ENCODE results near the gene SYNJ1. TPM values are rescaled to one million over a fixed set of nuclear protein-coding genes. Genes with fewer than 3 reads are reported as not detected.

Gene SYNJ1
- total RNA-seq, 1 donor: 6.2 TPM

DNA sequence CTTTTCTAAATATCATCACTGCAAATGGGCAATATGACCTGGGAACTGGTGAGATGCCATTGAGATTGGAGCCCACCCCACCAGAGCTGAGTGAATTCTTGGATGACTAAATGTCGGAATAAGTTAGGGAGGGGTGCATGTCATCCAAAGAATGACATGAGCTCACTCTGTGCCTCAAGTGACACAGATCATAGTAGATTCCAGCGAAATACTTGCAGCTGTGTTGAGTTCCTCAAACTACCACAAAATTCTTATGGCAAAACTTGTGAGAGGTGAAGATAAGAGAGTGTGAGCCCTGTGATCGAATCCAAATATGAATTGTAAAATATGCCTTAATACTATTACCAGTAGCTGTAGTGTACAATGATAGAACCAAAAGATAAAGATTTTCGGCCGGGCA is 140.2 kb downstream of the SYNJ1 start:
- Histone ChIP-seq H4K20me1 (ENCODE audit: insufficient read depth, low read length) (no peaks in the 10 kb centered on the region), H3K4me2 (ENCODE audit: insufficient read depth, low read length) (no peak overlapping the region), H2AFZ (ENCODE audit: low read length) (no peak overlapping the region), H3K79me2 (ENCODE audit: insufficient read depth, low read length) (no peaks in the 10 kb centered on the region), H3K27ac (ENCODE audit: low read depth, low read length) (no peak overlapping the region), H3K4me1 (ENCODE audit: insufficient read depth, low read length) (no peaks in the 10 kb centered on the region), H3K27me3 (ENCODE audit: insufficient read depth, low read length) (peaks cover 19% of the 10 kb centered on the region), H3K9me3 (ENCODE audit: low read depth, low read length) (no peaks in the 10 kb centered on the region), H3K4me3 (ENCODE audit: insufficient read depth, low read length) (no peak overlapping the region), H3K36me3 (ENCODE audit: insufficient read depth, low read length) (no peaks in the 10 kb centered on the region)
- DNase-seq (ENCODE audit: insufficient read length, low spot score, missing footprints): no peak
- TF ChIP-seq, protein P1, sequence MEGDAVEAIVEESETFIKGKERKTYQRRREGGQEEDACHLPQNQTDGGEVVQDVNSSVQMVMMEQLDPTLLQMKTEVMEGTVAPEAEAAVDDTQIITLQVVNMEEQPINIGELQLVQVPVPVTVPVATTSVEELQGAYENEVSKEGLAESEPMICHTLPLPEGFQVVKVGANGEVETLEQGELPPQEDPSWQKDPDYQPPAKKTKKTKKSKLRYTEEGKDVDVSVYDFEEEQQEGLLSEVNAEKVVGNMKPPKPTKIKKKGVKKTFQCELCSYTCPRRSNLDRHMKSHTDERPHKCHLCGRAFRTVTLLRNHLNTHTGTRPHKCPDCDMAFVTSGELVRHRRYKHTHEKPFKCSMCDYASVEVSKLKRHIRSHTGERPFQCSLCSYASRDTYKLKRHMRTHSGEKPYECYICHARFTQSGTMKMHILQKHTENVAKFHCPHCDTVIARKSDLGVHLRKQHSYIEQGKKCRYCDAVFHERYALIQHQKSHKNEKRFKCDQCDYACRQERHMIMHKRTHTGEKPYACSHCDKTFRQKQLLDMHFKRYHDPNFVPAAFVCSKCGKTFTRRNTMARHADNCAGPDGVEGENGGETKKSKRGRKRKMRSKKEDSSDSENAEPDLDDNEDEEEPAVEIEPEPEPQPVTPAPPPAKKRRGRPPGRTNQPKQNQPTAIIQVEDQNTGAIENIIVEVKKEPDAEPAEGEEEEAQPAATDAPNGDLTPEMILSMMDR (IDR thresholded peaks at IDR 0.05; ENCODE audit: extremely low read depth, low read depth, low read length): no peak

DNA sequence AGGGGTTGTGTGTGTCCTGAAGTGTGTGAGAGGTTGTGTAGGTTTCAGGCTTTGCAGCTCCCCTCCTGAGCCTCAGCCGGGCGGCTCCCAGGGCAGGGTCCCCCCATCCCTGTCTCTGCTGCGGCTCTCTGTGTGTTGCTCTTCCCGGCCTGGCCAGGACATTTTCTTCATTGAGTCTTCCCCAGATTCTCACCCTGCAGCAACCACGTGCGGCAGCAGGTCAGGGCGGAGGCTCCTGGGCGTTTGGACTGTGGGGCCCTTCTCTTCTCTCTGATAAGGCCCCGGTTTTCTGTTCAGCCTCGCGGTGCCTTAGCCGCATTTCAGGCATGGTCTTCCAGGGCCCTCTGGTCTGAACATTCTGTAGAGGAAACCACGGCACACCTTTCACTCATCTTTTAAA is 140.7 kb downstream of the SYNJ1 start:
- H2AFZ ChIP-seq (ENCODE audit: low read length): no peak overlapping the region
- no peak overlapping the region for H3K4me2 ChIP-seq (ENCODE audit: insufficient read depth, low read length)
- H3K9me3 ChIP-seq (ENCODE audit: low read depth, low read length): no peaks in the 10 kb centered on the region
- H3K27ac ChIP-seq (ENCODE audit: low read depth, low read length): no peak overlapping the region
- no peaks in the 10 kb centered on the region for H4K20me1 ChIP-seq (ENCODE audit: insufficient read depth, low read length)
- H3K4me3 ChIP-seq (ENCODE audit: insufficient read depth, low read length): no peak overlapping the region
- no peaks in the 10 kb centered on the region for H3K4me1 ChIP-seq (ENCODE audit: insufficient read depth, low read length)
- no peak for DNase-seq (ENCODE audit: insufficient read length, low spot score, missing footprints)
- TF ChIP-seq, protein P1 (IDR thresholded peaks at IDR 0.05; ENCODE audit: extremely low read depth, low read depth, low read length): no peak
- H3K27me3 ChIP-seq (ENCODE audit: insufficient read depth, low read length): peaks cover 24% of the 10 kb centered on the region
- no peaks in the 10 kb centered on the region for H3K36me3 ChIP-seq (ENCODE audit: insufficient read depth, low read length)
- H3K79me2 ChIP-seq (ENCODE audit: insufficient read depth, low read length): no peaks in the 10 kb centered on the region

DNA sequence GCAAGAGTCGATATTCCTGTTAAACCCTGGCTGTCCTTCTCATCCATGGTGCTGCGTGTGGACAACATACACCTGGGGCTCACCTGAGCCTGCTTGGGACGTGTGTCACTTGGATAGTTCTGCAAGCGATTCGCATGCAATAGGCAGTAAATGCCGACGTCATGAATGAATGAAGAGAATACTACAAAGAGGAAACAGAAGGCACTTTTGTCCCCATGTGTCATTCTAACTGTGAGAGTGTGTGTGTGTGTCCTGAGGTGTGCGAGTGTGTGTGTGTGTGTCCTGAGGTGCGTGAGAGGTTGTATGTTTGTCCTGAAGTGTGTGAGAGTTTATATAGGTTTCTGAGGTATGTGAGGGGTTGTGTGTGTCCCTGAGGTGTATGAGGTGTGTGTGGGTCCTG is 141.8 kb downstream of the SYNJ1 start:
- H3K27ac ChIP-seq (ENCODE audit: low read depth, low read length): no peak overlapping the region
- H3K4me3 ChIP-seq (ENCODE audit: insufficient read depth, low read length): no peak overlapping the region
- H3K27me3 ChIP-seq (ENCODE audit: insufficient read depth, low read length): peaks cover 27% of the 10 kb centered on the region
- H2AFZ ChIP-seq (ENCODE audit: low read length): no peak overlapping the region
- DNase-seq (ENCODE audit: insufficient read length, low spot score, missing footprints): no peak
- TF ChIP-seq, protein P1 (IDR thresholded peaks at IDR 0.05; ENCODE audit: extremely low read depth, low read depth, low read length): no peak
- no peaks in the 10 kb centered on the region for H3K9me3 ChIP-seq (ENCODE audit: low read depth, low read length)
- no peaks in the 10 kb centered on the region for H3K4me1 ChIP-seq (ENCODE audit: insufficient read depth, low read length)
- H4K20me1 ChIP-seq (ENCODE audit: insufficient read depth, low read length): no peaks in the 10 kb centered on the region
- H3K36me3 ChIP-seq (ENCODE audit: insufficient read depth, low read length): no peaks in the 10 kb centered on the region
- no peak overlapping the region for H3K4me2 ChIP-seq (ENCODE audit: insufficient read depth, low read length)
- H3K79me2 ChIP-seq (ENCODE audit: insufficient read depth, low read length): no peaks in the 10 kb centered on the region

DNA sequence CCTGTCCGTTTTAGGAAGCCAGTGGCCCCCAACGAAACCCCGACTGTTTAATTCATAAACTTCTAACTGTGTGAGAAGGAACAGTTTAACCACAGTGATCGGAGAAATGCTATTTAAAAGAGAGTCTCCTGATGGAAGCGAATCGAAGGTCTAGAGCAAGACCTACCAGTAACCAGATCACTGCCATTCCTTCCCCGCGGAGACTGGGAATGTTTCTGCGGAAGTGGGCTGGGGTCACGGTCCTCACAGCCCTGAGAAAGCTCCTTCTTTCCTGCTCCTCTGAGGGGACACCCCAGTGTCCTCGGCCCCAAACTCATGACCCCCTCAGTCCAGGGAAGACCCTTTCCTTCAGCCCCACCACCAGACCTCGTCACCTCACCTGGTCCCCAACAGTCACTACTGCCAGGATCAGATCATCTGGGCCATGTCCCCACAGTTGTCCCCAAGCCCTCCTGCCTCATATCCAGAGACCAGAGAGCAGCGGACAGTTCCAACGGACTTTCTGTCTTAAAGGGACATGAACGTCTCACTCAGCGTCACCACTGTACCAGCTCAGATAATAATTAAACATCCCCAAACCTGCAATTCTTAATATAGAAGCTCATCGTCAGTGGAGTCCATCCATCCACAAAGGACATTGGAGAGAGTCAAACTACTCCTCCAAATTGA is 142.6 kb downstream of the SYNJ1 start, which contains the start of gene TCP10L:
Gene TCP10L, minus strand, starts transcription at position 482 of the 669 bp plus-strand sequence. CDS start 1,219 bp downstream, outside the sequence.
- no peak for DNase-seq (ENCODE audit: insufficient read length, low spot score, missing footprints)
- H3K36me3 ChIP-seq (ENCODE audit: insufficient read depth, low read length): no peaks in the 10 kb centered on the region
- H3K4me3 ChIP-seq (ENCODE audit: insufficient read depth, low read length): no peak within 1 kb of the TSS
- H2AFZ ChIP-seq (ENCODE audit: low read length): no peak within 1 kb of the TSS
- H3K27ac ChIP-seq (ENCODE audit: low read depth, low read length): no peak within 1 kb of the TSS
- H3K9me3 ChIP-seq (ENCODE audit: low read depth, low read length): no peaks in the 10 kb centered on the region
- H3K4me1 ChIP-seq (ENCODE audit: insufficient read depth, low read length): no peaks in the 10 kb centered on the region
- no peak within 1 kb of the TSS for H3K4me2 ChIP-seq (ENCODE audit: insufficient read depth, low read length)
- no peaks in the 10 kb centered on the region for H4K20me1 ChIP-seq (ENCODE audit: insufficient read depth, low read length)
- TF ChIP-seq, protein P1 (IDR thresholded peaks at IDR 0.05; ENCODE audit: extremely low read depth, low read depth, low read length): no peak
- H3K27me3 ChIP-seq (ENCODE audit: insufficient read depth, low read length): peaks cover 29% of the 10 kb centered on the region
- H3K79me2 ChIP-seq (ENCODE audit: insufficient read depth, low read length): no peaks in the 10 kb centered on the region

Data from osteoblast (primary cell).